GM21717 (cell line): ENCODE measurements around the gene CEP97.
"Not testable (repeated sequence)": the region's sequence is repeated elsewhere in the genome, so short reads cannot be mapped to it uniquely, and the experiment has no call there.

Experiments used
- ATAC-seq: cut with Tn5 transposase; IDR thresholded peaks from one replicate; pipeline ENCODE4 v1.9.1; 2021; ENCODE audit warnings: mild to moderate bottlenecking, moderate library complexity; ENCODE audit not compliant: unreplicated experiment

The CEP97 gene

DNA sequence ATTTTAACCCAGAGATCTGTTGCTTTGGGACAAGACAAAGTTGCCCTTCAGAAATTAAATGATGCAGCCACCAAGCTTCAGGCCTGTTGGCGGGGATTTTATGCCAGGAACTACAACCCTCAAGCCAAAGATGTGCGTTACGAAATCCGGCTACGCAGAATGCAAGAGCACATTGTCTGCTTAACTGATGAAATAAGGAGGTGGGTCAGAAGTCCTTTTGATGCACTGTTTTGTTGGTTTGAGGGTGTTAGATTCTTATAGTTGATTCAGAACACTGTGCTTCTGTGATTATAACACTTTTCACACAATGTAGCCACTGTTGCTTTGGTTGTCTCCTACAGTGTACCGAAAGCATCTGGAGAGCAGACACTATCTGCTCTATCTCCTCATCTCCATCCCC, 33.8 kb downstream of the CEP97 start:
- no peak for ATAC-seq

DNA sequence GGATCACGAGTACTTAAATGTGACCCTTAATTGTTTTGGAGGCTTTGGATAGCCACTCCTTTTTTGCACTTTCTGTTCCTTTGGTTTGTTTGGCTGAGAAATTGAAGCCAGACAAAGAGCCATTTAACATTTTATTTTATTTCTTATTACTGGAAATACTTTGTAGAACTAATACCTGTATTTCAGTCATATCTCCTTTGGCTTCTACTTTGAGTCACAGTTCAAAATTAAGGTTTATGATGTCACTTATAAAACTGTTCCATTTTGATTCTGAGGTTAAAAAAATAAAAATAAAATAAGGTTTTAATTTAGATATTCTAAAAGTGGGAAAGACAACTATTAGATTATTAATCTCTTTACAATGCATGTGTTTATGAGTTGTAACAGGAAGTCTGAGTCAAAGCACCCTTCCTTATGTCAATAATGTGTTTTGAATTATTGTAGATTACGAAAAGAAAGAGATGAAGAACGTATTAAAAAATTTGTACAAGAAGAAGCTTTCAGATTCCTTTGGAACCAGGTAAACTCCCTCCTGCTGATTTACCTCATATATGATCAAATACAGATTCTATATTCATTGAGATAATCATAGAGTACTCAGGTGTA, 37.7 kb downstream of the CEP97 start:
- no peak for ATAC-seq

DNA sequence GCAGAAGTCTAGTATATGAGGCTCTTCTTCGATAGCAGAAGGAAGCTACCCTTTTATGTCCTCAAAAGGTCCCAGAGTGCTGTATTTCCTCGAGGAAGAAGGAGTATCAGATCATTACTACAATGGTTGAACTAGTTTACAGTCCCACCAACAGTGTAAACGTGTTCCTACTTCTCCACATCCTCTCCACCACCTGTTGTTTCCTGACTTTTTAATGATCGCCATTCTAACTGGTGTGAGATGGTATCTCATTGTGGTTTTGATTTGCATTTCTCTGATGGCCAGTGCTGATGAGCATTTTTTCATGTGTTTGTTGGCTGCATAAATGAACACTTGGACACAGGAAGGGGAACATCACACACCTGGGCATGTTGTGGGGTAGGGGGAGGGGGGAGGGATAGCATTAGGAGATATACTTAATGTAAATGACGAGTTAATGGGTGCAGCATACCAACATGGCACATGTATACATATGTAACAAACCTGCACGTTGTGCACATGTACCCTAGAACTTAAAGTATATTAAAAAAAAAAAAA, 53.4 kb downstream of the CEP97 start:
- ATAC-seq, result not testable (repeated sequence)

DNA sequence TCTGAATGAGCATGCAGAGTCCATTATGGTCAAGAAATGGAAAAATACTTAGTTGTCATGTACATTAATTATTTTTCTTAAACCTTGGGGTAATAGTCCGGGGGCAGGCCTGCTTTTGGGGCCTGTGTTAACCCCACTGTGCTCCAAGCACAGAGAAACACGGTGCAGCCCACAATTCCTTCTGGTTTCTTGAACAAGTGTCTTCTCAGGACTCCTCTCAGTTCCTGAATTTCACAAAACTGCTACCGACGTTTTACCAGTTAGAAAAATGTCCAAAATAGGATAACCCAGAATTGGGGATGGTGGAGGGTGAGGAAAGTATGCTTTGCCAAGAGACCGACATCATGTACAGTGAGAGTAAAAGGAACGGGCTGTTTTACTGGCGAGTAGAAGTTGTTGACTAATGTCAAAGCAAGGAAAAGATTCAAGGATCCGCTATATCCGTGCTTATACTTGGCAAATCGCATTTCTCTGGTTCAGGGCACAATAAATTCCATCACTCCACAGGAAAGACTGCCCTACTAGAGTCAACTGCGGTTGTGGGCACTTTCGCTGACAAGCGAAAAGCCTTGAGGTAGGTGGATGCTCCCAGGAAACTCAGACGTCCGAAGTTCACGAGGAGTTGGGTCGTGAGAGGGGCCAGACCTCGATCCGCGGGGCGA, 54.1 kb downstream of the CEP97 start:
- peak; percentile 2 for ATAC-seq

DNA sequence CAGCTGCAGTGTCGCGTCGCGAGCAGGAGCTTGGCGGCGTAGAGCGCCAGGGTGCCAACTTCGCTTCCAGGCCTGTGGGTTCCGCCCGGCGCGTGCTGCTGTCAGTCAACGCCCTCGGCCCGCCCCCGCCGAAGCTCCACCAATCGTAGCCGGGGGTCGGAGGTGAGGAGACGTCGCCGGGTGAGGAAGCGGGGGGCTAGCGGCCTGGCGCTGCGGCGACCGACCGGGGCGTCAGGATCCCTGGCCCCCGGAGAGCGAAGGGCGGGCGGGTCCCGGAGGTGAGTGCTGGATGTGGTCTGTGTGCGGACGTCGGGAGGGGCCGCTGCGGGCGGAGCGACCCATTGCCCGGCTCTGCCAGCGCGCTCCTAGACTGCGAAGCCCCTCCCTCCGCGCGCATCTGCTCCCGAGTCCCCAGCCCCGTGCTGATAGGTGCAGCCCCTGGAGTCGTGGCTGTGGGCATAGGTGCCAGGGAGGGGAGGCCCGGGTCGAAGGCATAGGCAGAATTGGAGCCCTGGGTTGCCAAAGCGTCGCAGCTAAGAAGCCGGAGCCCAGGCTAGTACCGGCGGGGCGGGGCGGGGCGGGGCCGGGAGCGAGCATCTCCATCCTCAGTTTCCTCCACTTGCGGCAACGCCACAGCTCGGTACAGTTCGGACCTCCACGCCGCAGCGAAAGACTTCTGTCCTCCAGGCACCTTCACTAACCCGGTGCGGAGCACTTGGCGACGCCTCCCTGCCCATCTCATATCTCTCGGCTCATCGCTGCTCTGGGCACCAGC, 54.8 kb downstream of the CEP97 start, which contains the start of gene NXPE3:
Gene NXPE3, plus strand, starts transcription at position 165 of the 775 bp plus-strand sequence. CDS start 6,386 bp downstream, outside the sequence.
- ATAC-seq, result peak; percentile 96

DNA sequence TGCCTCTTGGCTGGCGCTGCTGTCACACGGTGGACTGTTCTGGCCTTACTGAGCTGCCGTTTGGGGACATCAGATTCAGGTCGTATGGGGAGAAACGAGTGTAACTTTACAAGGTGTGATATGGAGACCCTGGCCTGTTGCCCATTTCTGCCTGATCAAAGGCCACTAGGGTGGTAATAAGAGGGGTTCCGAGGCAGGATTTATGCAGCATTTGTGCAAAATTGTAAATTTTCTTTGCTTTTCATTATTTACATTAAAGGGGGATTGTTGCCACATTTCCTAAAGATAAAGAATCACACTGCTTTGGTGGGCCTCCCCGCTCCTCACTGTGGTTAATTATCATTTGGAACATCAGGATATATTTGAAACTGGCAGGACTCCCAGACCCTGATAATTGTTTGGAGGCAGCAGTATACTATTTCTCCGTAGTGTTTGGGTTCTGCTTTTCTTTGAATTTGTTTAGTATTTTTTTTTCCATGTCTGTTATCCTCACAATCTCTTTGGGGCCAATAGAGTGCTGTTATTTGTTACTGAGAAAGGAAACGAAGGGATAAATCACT, 55.5 kb downstream of the CEP97 start:
- ATAC-seq, result no peak

DNA sequence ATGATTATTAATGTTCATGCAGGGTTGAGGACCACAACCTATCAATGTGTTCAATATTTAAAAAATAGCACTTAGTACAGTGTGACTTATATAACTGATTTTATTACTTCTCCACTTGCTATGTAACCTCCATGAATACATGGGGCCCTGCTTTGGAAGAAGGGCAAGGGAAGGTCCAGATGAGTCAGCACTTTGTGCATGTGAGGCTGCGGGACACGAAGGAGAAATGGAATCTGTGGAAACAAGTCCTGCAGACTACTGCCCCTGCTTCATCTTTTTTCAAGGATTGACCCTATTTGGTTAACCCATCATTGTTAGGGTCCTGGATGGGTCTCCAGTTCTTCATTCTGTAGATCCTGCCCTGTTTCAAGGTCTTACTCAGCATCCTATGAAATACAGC, 56.2 kb downstream of the CEP97 start:
- ATAC-seq, result no peak

DNA sequence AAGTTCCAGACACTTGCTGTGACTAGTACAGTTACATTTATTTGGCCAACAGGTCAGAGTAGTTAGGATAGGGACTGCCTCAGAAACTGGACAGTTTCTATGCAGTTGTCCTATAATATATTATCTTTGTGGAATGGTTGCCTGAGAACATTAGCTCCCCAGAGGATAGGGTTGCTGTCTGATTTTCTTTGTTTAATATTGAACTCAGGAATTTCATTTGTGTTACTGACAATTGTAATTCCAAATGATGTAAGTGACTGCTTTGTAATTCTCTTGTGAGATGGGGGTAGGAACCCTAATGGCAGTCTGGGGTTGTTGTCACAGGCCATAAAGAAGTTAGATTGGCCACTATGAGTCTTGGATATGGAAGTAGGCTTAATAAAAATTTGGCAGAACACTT, 56.8 kb downstream of the CEP97 start:
- no peak for ATAC-seq

DNA sequence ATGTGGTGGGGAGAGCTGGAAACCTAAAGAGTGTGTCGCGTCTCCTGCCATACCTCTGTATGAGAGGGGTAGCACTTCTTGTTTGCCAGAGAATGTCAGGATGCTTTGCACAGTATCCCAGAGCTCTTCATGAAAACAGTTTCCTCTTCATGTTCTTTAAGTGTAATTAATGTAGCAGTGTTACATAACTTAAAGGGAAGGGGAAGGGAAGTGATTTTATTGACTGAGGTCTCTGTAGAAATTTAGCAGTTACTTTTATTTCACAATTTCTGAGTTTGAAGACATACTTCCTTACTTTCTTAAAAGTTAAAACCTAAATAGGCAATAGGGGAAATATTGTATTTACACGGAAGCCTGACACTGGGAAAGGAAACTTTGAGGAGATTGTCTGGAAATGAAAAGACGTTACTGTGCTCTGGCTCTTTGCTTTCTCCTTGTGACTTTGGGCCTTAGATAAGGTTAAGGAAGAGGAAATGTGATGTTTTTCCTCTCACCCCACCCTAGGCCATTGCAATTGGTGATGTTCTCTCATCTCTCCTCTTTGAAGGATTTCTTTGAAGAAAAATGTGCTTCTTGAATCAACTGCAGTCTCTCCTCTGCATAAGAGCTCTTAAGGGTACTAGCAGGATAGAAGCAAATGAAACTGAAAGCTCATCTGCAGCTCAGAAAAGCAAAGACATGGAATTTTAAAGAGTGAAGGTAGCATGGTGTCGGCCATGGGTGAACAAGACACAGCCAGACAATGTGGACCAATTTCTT, 60.6 kb downstream of the CEP97 start:
- ATAC-seq, result no peak

DNA sequence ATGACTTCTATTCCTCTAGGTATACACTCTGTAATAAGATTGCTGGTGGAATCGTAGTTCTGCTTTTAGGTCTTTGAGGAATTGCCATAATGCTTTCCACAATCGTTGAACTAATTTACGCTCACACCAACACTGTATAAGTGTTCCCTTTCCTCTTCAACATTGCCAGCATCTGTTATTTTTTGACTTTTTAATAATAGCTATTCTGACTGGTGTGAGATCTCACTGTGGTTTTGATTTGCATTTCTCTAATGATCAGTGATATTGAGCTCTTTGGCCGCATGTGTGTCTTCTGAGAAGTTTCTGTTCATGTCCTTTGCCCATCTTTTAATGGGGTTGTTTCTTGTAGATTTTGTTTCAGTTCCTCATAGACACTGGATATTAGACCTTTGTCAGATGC, 67.4 kb downstream of the CEP97 start:
- peak; percentile 92 for ATAC-seq

DNA sequence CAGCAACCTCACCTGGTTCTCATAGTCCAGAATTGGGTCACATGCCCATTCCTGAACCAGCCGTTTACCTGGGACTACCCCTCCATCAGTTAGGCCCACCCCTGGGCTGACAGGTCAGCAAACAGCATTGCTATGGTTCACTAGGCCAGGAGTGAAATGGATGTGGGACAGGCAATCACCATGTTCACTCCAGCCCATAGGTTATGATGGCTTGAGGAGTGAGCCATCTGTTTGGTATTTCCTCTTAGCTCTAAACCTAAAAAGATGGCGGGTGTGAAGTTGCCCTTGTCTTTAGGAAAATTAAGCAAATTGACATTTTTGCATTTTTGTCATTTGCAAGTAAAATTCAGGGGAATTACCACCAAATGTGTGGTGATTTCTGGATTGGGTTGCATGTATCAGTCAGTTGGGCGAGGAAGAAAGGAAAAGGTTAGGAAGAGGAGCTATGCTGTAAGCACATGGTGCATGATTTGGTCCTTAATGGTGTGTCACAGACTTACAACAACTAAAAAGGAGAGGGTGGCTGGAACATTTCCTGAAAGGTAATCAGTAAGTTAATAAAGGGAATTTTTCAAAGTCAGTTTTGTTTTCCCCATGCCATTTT, 71.8 kb downstream of the CEP97 start:
- ATAC-seq, result no peak

DNA sequence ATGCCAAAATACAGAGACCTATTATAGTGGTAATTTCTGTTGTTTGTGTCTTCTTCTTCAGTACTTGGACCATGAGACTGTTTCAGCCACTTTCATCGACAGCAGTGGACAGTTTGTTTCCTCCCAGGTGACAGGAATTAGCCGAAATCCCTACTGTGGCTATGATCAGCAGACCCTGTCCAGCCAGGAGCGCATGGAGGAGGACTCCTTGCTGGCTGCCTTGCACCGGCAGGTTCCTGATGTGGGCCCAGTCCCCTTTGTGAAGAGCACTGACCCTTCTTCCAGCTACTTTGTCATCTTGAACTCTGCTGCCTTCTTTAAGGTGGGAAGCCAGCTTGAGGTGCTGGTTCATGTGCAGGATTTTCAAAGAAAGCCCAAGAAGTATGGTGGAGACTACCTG, 76.8 kb downstream of the CEP97 start:
- no peak for ATAC-seq

DNA sequence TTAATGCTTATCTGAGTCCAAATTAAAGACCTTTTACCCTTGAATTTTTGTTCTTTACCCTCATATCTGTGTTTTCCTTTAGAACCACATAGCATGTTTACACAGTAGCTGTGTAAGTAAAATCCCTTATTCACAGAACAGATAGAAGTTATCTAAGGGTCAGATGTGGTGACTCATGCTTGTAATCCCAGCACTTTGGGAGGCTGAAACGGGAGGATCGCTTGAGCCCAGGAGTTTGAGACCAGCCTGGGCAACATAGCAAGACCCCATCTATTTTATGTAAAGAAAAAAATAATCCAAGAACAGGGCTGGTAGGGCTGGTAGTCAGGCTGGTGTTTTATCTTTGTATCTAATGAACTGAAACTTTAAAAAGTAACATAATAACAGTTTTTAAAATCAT, 77.8 kb downstream of the CEP97 start:
- no peak for ATAC-seq

DNA sequence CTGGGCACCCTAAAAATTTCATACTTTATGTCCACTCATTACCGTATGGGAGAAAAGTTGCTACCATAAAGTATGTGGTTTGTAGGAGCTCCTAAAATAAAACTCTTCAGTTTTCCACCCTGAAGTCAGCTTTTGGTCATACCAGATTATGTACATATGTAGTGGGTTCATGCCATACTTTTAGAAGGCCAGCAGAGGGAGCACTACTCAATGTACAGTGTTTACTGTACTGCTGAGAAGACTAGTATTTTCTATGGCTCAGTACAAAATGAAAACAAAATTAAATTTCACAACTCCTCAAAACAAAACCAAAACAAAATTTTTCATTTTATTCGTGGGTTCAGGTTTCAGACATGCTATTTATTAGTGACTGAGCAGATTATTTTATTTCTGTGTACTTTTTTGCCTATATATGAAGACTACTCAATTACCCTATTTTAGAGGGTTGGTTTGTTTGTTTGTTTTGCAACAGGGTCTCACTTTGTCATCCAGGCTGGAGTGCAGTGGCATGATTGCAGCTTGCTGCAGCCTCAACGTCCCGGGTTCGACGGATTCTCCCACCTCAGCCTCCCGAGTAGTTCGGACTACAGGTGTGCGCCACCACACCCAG, 78.9 kb downstream of the CEP97 start:
- peak; percentile 92 for ATAC-seq

DNA sequence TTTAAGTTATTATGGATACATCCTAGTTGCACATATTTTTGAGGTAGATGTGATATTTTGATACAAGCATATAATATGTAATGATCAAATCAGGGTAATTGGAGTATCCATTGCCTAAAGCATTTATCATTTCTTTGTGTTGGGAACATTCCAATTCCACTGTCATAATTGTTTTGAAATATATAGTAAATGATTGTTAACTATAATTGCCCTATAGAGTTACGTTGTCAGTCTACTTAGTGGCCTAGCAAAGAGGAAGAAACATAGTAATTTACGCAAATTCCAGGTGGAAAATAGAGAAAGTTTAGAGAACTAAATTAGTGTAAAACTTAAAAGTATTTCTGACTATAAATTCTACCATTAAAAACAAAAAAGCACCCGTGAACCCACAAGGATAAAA, 79.5 kb downstream of the CEP97 start:
- no peak for ATAC-seq

DNA sequence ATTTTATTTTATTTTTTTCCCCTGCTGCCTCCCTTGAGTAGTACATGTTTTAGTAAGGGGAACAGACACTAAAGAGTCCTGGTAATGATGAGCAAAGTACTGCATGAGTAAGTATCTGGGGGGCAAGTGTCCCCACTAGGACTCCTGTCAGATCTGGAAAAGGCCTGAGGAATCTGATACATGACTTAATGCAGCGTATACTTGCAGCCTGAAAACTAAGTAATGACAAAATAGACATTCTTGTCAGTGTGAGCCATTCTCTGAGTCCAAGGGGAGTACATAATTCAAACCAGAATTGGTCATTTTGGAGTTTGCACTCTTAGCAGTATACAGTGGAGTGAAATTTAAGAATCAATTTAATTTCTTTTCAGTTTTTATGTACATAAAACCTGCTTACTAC, 82.1 kb downstream of the CEP97 start:
- no peak for ATAC-seq

DNA sequence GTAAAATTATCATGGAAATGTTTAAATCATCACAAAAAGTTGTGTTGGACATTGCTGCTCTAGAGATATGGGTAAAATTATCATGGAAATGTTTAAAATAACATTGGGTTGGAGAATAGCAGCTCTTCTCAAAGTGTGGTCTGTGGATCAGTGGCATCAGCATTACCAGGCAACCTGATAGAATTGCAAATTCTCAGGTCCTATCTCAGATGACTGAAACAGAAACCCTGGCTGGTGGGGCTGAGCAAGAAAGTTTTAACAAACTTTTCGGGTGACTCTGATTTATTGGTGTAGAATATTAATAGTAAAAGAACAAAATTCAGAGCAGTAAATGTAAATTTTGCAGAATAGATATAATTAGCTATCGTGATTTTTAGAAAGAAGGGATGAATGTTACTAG, 83.5 kb downstream of the CEP97 start:
- ATAC-seq, result peak; percentile 61

DNA sequence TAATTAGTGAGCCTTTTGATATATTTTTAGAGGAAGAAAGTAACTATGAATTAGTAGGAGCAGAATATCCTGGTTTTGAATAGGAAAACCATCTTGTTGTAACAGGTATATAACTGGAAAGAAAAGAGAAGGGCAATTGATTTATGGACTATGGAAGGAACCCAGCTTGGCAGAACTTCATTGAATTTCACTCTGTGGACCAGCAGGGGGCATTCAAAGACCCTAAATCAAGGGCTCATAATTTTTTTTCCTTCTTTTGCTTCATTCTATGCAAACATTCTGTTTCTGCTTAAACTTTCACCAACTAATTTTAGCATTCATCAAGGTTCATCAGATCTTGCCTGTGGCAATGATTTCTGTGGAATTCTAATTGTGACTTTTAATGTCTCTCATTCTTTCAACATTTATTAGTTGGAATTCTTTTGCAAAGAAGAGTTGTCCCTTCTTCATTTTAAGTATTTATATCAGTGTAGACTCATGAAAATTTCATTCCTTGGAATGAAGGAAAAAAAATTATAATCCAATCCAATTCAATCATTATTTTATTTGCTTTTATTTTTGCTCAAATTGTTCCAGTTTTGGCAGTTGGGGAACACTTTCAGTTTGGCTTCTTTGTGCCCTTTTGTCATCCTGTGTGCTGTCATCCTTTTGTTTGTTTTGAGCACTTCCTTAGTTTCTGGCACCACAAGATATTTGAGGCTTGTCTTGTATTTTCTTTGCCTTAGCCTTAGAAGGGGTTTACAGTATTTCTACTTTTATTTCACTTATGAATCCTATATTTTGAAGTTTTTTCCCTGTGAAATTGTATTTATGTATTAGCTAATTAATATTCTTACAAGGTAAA, 85.0 kb downstream of the CEP97 start:
- no peak for ATAC-seq

DNA sequence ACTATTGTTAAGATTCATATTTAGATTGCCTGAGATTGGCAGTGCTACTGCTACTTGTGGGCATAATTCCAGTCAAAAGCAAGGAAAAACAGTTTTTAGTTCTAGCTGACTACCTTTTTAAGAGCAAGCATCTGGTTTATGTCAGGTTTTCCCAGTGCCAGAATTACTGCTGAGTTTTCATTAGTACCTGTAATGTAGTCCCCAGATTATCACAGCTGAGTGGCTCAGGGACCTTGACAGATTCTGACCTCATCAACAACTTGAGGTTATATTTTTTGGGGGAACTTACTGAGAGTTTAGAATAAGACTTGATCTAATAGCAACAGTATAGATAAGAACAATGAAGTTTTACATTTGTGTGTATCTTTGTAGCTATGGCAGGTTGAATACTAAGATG, 85.6 kb downstream of the CEP97 start:
- ATAC-seq, result no peak
